Measurements from ENCODE around the gene ACBD6.

ACBD6 gene

GRCh38 chr1:180248731-180249681 lies 253.4 kb downstream of the ACBD6 start:
- peak; percentile 94 for TF ChIP-seq CTCF (IDR thresholded peaks at IDR 0.05; ENCODE audit: low read depth, low read length)
- H3K36me3 ChIP-seq: no peaks in the 10 kb centered on the region
- peak; percentile 95 for DNase-seq

GRCh38 chr1:180248176-180248575 lies 254.2 kb downstream of the ACBD6 start:
- Histone ChIP-seq H3K36me3 (no peaks in the 10 kb centered on the region), H3K4me3 (ENCODE audit: low read depth, low read length) (no peak overlapping the region), H3K9me3 (ENCODE audit: severe bottlenecking) (no peaks in the 10 kb centered on the region), H3K27ac (no peak overlapping the region; the same call in 1 of the 2 replicates), H3K27me3 (ENCODE audit: insufficient read depth, low read depth, severe bottlenecking) (no peaks in the 10 kb centered on the region)
- DNase-seq: no peak
- no peak for TF ChIP-seq CTCF (IDR thresholded peaks at IDR 0.05; ENCODE audit: low read depth, low read length)

More at GRCh38 chr1:180248731-180249681, 253.4 kb downstream of the ACBD6 start:
- H3K27me3 ChIP-seq (ENCODE audit: insufficient read depth, low read depth, severe bottlenecking): no peaks in the 10 kb centered on the region
- H3K4me3 ChIP-seq (ENCODE audit: low read depth, low read length): no peak overlapping the region
- no peak overlapping the region for H3K27ac ChIP-seq
- no peaks in the 10 kb centered on the region for H3K9me3 ChIP-seq (ENCODE audit: severe bottlenecking)

GRCh38 chr1:180247580-180247979 lies 254.8 kb downstream of the ACBD6 start:
- Histone ChIP-seq H3K9me3 (ENCODE audit: severe bottlenecking) (no peaks in the 10 kb centered on the region), H3K27ac (peak overlapping the region; percentile 5; the same call in 1 of the 2 replicates), H3K4me3 (ENCODE audit: low read depth, low read length) (no peak overlapping the region), H3K36me3 (no peaks in the 10 kb centered on the region), H3K27me3 (ENCODE audit: insufficient read depth, low read depth, severe bottlenecking) (no peaks in the 10 kb centered on the region)
- TF ChIP-seq CTCF (IDR thresholded peaks at IDR 0.05; ENCODE audit: low read depth, low read length): no peak
- DNase-seq: no peak

GRCh38 chr1:180247061-180247460 lies 255.3 kb downstream of the ACBD6 start:
- Histone ChIP-seq H3K27ac (no peak overlapping the region), H3K36me3 (no peaks in the 10 kb centered on the region), H3K9me3 (ENCODE audit: severe bottlenecking) (no peaks in the 10 kb centered on the region), H3K4me3 (ENCODE audit: low read depth, low read length) (no peak overlapping the region), H3K27me3 (ENCODE audit: insufficient read depth, low read depth, severe bottlenecking) (no peaks in the 10 kb centered on the region)
- no peak for DNase-seq
- TF ChIP-seq CTCF (IDR thresholded peaks at IDR 0.05; ENCODE audit: low read depth, low read length): no peak

GRCh38 chr1:180246579-180246978 lies 255.8 kb downstream of the ACBD6 start:
- Histone ChIP-seq H3K4me3 (ENCODE audit: low read depth, low read length) (no peak overlapping the region), H3K36me3 (no peaks in the 10 kb centered on the region), H3K9me3 (ENCODE audit: severe bottlenecking) (no peaks in the 10 kb centered on the region), H3K27me3 (ENCODE audit: insufficient read depth, low read depth, severe bottlenecking) (no peaks in the 10 kb centered on the region), H3K27ac (no peak overlapping the region)
- TF ChIP-seq CTCF (IDR thresholded peaks at IDR 0.05; ENCODE audit: low read depth, low read length): no peak
- DNase-seq: no peak

All from WERI-Rb-1 (cell line).